ENCODE measurements around the gene ING5. TPM values are rescaled to one million over a fixed set of nuclear protein-coding genes. Genes with fewer than 3 reads are reported as not detected.

ING5 gene
- total and polyA plus RNA-seq, 7 experiments from 2014 or later: 22.3 to 102 (median 55.6) TPM

- ATAC-seq: peak; percentile 89
- POLR2A ChIA-PET: interaction anchor here (0.6 to 6.3 kb wide), 16 partner anchors 11 to 1136 kb away, joined by 3 to 86 read pairs (median 5); partner anchors contain the start of genes D2HGDH and DTYMK
These were observed 554 bp downstream of the ING5 start for GRCh38 chr2:241702155-241703031.

DNA sequence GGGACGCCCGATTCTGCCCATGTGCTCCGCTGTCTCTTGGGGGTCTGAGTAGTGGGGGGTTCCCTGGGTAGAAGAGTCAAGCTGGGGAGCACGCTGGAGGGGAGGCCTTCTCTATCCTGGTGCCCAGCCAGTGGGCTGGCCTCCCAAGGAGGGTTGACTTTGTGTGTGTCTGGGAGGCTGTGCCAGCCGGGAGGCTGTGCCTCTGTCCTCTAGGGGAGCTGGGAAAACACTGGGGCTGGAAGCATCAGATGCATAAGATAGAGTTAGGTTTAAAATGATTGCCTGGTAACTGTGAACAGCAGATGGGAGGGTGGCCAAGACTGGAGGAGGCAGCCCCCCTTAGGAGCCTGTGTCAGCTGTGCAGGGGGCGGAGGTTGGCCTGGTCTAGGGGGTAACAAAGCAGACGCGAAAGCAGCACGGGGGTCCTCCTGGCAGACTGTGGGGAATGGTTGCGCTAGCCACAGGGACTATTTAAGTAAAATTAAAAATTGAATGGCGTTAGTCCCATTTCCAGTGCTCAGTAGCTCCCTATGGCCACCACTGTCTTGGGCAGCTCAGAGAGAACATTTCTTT is 1.3 kb downstream of the ING5 start:
- Histone ChIP-seq H3K27me3 (ENCODE audit: control insufficient read depth in 2 of 2, insufficient read depth in 2 of 2, low read length in 2 of 2) (no peaks in the 10 kb centered on the region), H3K4me1 (ENCODE audit: control insufficient read depth in 2 of 2, insufficient read depth in 2 of 2, low read length in 2 of 2) (peaks cover 7 to 12% of the 10 kb centered on the region in 2 donors), H3K9me3 (ENCODE audit: control insufficient read depth in 2 of 3, low read length in 3 of 3) (no peaks in the 10 kb centered on the region), H3K27ac (ENCODE audit: low read depth, low read length) (peak overlapping the region; percentile 73), H3K36me3 (ENCODE audit: control insufficient read depth in 2 of 3, insufficient read depth in 3 of 3, low read length in 3 of 3) (peaks cover 4 to 27% (median 7%) of the 10 kb centered on the region in 3 experiments), H3K4me3 (ENCODE audit: low read length) (peak overlapping the region; percentile 74)
- DNase-seq (no peak), ATAC-seq (no peak)
- intact Hi-C loops (cut with micrococcal nuclease): loop anchor here (2.0 to 10.0 kb wide), 5 partner anchors 92 to 1138 kb away; partner anchors contain the start of genes DUSP28 (in 1 of the 2), PPP1R7 (in 1 of the 2) and RNPEPL1 (in 1 of the 2)
- H3K4me1 Mint-ChIP-seq: peaks cover 11 to 35% (median 26%) of the 10 kb centered on the region in 7 donors
- peaks cover 6 to 31% (median 17%) of the 10 kb centered on the region in 5 donors for H3K36me3 Mint-ChIP-seq
- POLR2A ChIA-PET: interaction anchor here (0.6 to 6.3 kb wide), 6 partner anchors 15 to 182 kb away, joined by 3 to 86 read pairs (median 10); partner anchors contain the start of genes D2HGDH and DTYMK
- H3K27ac Mint-ChIP-seq: peak overlapping the region; percentile 65 to 87 (median 80)
- CTCF ChIA-PET: interaction anchor here (0.6 to 2.7 kb wide), 4 partner anchors 14 to 600 kb away, joined by 3 to 12 read pairs (median 6); partner anchors contain the start of gene DTYMK
- peaks cover 0 to 8% (median 0%) of the 10 kb centered on the region in 11 donors for H3K9me3 Mint-ChIP-seq
- H3K27me3 Mint-ChIP-seq: no peaks in the 10 kb centered on the region
- peak overlapping the region; percentile 74 to 89 (median 84) for H3K4me3 Mint-ChIP-seq

More at GRCh38 chr2:241702155-241703031, 554 bp downstream of the ING5 start:
- Histone ChIP-seq H3K4me3 (ENCODE audit: low read length) (peak overlapping the region; percentile 74), H3K36me3 (ENCODE audit: control insufficient read depth in 2 of 3, insufficient read depth in 3 of 3, low read length in 3 of 3) (peaks cover 2 to 20% (median 4%) of the 10 kb centered on the region in 3 experiments), H3K27me3 (ENCODE audit: control insufficient read depth in 2 of 2, insufficient read depth in 2 of 2, low read length in 2 of 2) (no peaks in the 10 kb centered on the region), H3K4me1 (ENCODE audit: control insufficient read depth in 2 of 2, insufficient read depth in 2 of 2, low read length in 2 of 2) (peaks cover 7 to 12% of the 10 kb centered on the region in 2 donors), H3K27ac (ENCODE audit: low read depth, low read length) (peak overlapping the region; percentile 75), H3K9me3 (ENCODE audit: control insufficient read depth in 2 of 3, low read length in 3 of 3) (no peaks in the 10 kb centered on the region)
- H3K36me3 Mint-ChIP-seq: peaks cover 6 to 26% (median 17%) of the 10 kb centered on the region in 5 donors
- peak overlapping the region; percentile 74 to 89 (median 84) for H3K4me3 Mint-ChIP-seq
- no peaks in the 10 kb centered on the region for H3K27me3 Mint-ChIP-seq
- peaks cover 0 to 7% (median 0%) of the 10 kb centered on the region in 11 donors for H3K9me3 Mint-ChIP-seq
- H3K27ac Mint-ChIP-seq: peak overlapping the region; percentile 75 to 87 (median 82)
- DNase-seq: peak; percentile 83 to 92 (median 89)
- CTCF ChIA-PET: interaction anchor here (1.0 to 2.7 kb wide), 5 partner anchors 14 to 176 kb away, joined by 4 to 12 read pairs (median 5); partner anchors contain the start of genes D2HGDH and DTYMK
- peaks cover 11 to 38% (median 26%) of the 10 kb centered on the region in 7 donors for H3K4me1 Mint-ChIP-seq
- intact Hi-C loops (cut with micrococcal nuclease): loop anchor here (1.0 to 10.0 kb wide), 13 partner anchors 16 to 1138 kb away; partner anchors contain the start of genes D2HGDH (in 2 of the 2), HDLBP (in 2 of the 2), SEPTIN2 (in 2 of the 2) and ATG4B (in 1 of the 2)

DNA sequence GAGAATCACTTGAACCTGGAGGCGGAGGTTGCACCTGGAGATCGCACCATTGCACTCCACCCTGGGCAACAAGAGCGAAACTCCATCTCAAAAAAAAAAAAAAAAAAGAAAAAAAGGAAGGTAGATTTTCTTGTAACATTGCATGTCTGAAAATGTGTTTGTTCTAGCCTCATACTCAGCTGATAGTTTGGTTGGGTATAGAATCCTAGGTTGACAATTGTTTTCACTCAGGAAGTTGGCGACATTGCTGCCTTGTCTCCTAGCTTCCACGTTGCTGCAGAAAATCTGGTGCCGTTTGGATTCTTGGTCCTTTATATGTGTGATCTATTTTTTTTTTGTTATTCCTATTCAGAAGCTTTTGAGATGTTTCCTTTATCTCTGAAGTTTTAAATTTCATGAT is 4.7 kb downstream of the ING5 start:
- H3K9me3 Mint-ChIP-seq: peaks cover 0 to 10% (median 0%) of the 10 kb centered on the region in 11 donors
- H3K27me3 ChIP-seq (ENCODE audit: control insufficient read depth in 2 of 2, insufficient read depth in 2 of 2, low read length in 2 of 2): no peaks in the 10 kb centered on the region
- H3K27me3 Mint-ChIP-seq: no peaks in the 10 kb centered on the region
- no peak overlapping the region for H3K27ac ChIP-seq (ENCODE audit: low read depth, low read length)
- ATAC-seq (no peak), DNase-seq (no peak)
- no peak overlapping the region for H3K4me3 Mint-ChIP-seq
- ChIA-PET POLR2A (interaction anchor here (0.8 kb wide), 1 partner anchor 9 kb away, joined by 3 read pairs; no protein-coding TSS in a partner anchor), CTCF (interaction anchor here (1.5 kb wide), 1 partner anchor 25 kb away, joined by 4 read pairs; no protein-coding TSS in a partner anchor)
- no peaks in the 10 kb centered on the region for H3K9me3 ChIP-seq (ENCODE audit: control insufficient read depth in 2 of 3, low read length in 3 of 3)
- H3K4me1 Mint-ChIP-seq: peaks cover 12 to 33% (median 23%) of the 10 kb centered on the region in 7 donors
- peak overlapping the region in 1 of 9 donors; percentile 38 for H3K27ac Mint-ChIP-seq
- intact Hi-C loops (cut with micrococcal nuclease): loop anchor here (10.0 kb wide), 2 partner anchors 552 to 1142 kb away; partner anchors contain the start of genes DUSP28 (in 1 of the 2), PPP1R7 (in 1 of the 2) and RNPEPL1 (in 1 of the 2)
- no peak overlapping the region for H3K4me3 ChIP-seq (ENCODE audit: low read length)
- peaks cover 15 to 56% (median 20%) of the 10 kb centered on the region in 3 experiments for H3K36me3 ChIP-seq (ENCODE audit: control insufficient read depth in 2 of 3, insufficient read depth in 3 of 3, low read length in 3 of 3)
- H3K4me1 ChIP-seq (ENCODE audit: control insufficient read depth in 2 of 2, insufficient read depth in 2 of 2, low read length in 2 of 2): peaks cover 7 to 12% of the 10 kb centered on the region in 2 donors
- H3K36me3 Mint-ChIP-seq: peaks cover 19 to 52% (median 34%) of the 10 kb centered on the region in 5 donors

- Histone ChIP-seq H3K9me3 (ENCODE audit: control insufficient read depth in 2 of 3, low read length in 3 of 3) (no peaks in the 10 kb centered on the region), H3K36me3 (ENCODE audit: control insufficient read depth in 2 of 3, insufficient read depth in 3 of 3, low read length in 3 of 3) (peaks cover 16 to 75% (median 28%) of the 10 kb centered on the region in 3 experiments), H3K4me1 (ENCODE audit: control insufficient read depth in 2 of 2, insufficient read depth in 2 of 2, low read length in 2 of 2) (no peaks in the 10 kb centered on the region), H3K4me3 (ENCODE audit: low read length) (no peak overlapping the region), H3K27ac (ENCODE audit: low read depth, low read length) (no peak overlapping the region), H3K27me3 (ENCODE audit: control insufficient read depth in 2 of 2, insufficient read depth in 2 of 2, low read length in 2 of 2) (no peaks in the 10 kb centered on the region)
- intact Hi-C loops (cut with micrococcal nuclease): loop anchor here (10.0 kb wide), 2 partner anchors 554 to 1144 kb away; partner anchors contain the start of genes DUSP28 (in 1 of the 2), PPP1R7 (in 1 of the 2) and RNPEPL1 (in 1 of the 2)
- ChIA-PET POLR2A (no interaction called here), CTCF (no interaction called here)
- ATAC-seq (no peak), DNase-seq (no peak)
- Mint-ChIP-seq H3K36me3 (peaks cover 19 to 65% (median 36%) of the 10 kb centered on the region in 5 donors), H3K27ac (no peak overlapping the region), H3K27me3 (no peaks in the 10 kb centered on the region), H3K4me1 (peaks cover under 1 to 22% (median 12%) of the 10 kb centered on the region in 7 donors), H3K9me3 (peaks cover 0 to 10% (median 0%) of the 10 kb centered on the region in 11 donors), H3K4me3 (no peak overlapping the region)
These were observed 7.0 kb downstream of the ING5 start for GRCh38 chr2:241708879-241709278.

- POLR2A ChIA-PET: interaction anchor here (2.1 kb wide), 1 partner anchor 18 kb away, joined by 5 read pairs; the partner anchor contains the start of gene ING5
- peaks cover 11 to 47% (median 36%) of the 10 kb centered on the region in 5 donors for H3K36me3 Mint-ChIP-seq
- intact Hi-C loops (cut with micrococcal nuclease): no loop called here
These were observed 17.3 kb downstream of the ING5 start for GRCh38 chr2:241719093-241719492.

More at GRCh38 chr2:241719093-241719492, 17.3 kb downstream of the ING5 start:
- ATAC-seq (no peak), DNase-seq (no peak)
- peaks cover 0 to 10% (median 0%) of the 10 kb centered on the region in 11 donors for H3K9me3 Mint-ChIP-seq
- no peaks in the 10 kb centered on the region for H3K27me3 Mint-ChIP-seq
- H3K4me3 ChIP-seq (ENCODE audit: low read length): no peak overlapping the region
- CTCF ChIA-PET: interaction anchor here (2.1 kb wide), 1 partner anchor 17 kb away, joined by 4 read pairs; the partner anchor contains the start of gene ING5
- H3K4me1 Mint-ChIP-seq: peaks cover 0 to 2% (median 0%) of the 10 kb centered on the region in 7 donors
- peak overlapping the region in 1 of 9 donors; percentile 52 for H3K27ac Mint-ChIP-seq
- H3K36me3 ChIP-seq (ENCODE audit: control insufficient read depth in 2 of 3, insufficient read depth in 3 of 3, low read length in 3 of 3): peaks cover 0 to 71% (median 3%) of the 10 kb centered on the region in 3 experiments
- H3K9me3 ChIP-seq (ENCODE audit: control insufficient read depth in 2 of 3, low read length in 3 of 3): peaks cover 0 to 11% (median 0%) of the 10 kb centered on the region in 3 experiments
- no peak overlapping the region for H3K27ac ChIP-seq (ENCODE audit: low read depth, low read length)
- H3K4me3 Mint-ChIP-seq: no peak overlapping the region
- H3K27me3 ChIP-seq (ENCODE audit: control insufficient read depth in 2 of 2, insufficient read depth in 2 of 2, low read length in 2 of 2): no peaks in the 10 kb centered on the region
- no peaks in the 10 kb centered on the region for H3K4me1 ChIP-seq (ENCODE audit: control insufficient read depth in 2 of 2, insufficient read depth in 2 of 2, low read length in 2 of 2)

Measured in naive thymus-derived CD4-positive, alpha-beta T cell (primary cell).